Upper lobe of left lung (tissue), 6 donors: ENCODE data around the gene LILRB2. TPM values are rescaled to one million over a fixed set of nuclear protein-coding genes. Genes with fewer than 3 reads are reported as not detected.

Experiments
- ATAC-seq, 2 donors: fragments of 200-7000 bp; cut with Tn5 transposase; one replicate each; pipeline ENCODE4 v1.9.1; 2022; ENCODE audit warnings: mild to moderate bottlenecking in 2 of 2, moderate library complexity in 2 of 2; ENCODE audit not compliant: low FRiP score in 2 of 2
- DNase-seq, 2 donors: peaks; one replicate each; pipeline ENCODE4 v3.0.0-alpha.2; 2019 to 2020
- H3K27ac ChIP-seq, 4 donors: fragments of 200-600 bp; sonication (generic); one replicate each; pipeline ENCODE4 v1.5.1; 2016 to 2019
- H3K27me3 ChIP-seq, 4 donors: fragments of 200-600 bp; sonication (generic); one replicate each; pipeline ENCODE4 v1.5.1; 2017 to 2019
- H3K36me3 ChIP-seq, 4 donors: fragments of 200-600 bp; sonication (generic); one replicate each; pipeline ENCODE4 v1.5.1; 2016 to 2019
- H3K4me1 ChIP-seq, 4 donors: fragments of 200-600 bp; sonication (generic); one replicate each; pipeline ENCODE4 v1.5.1; 2018 to 2019
- H3K4me3 ChIP-seq, 4 donors: fragments of 200-600 bp; sonication (generic); one replicate each; pipeline ENCODE4 v1.5.1; 2017 to 2019; ENCODE audit warnings: mild to moderate bottlenecking in 2 of 4, moderate library complexity in 1 of 4
- H3K9me3 ChIP-seq, 4 donors: fragments of 200-600 bp; sonication (generic); one replicate each; pipeline ENCODE4 v1.5.1; 2018 to 2019
- EP300 ChIP-seq, 4 donors: sonication (generic); formaldehyde crosslinking; IDR thresholded peaks; one replicate each; pipeline ENCODE4 v1.5.1; 2017; ENCODE audit warnings: antibody characterized with exemption in 4 of 4, control low read depth in 2 of 4
- POLR2A ChIP-seq, 4 donors: fragments of 450-650 bp; IDR thresholded peaks; one replicate each; pipeline ENCODE4 v1.5.1; 2016 to 2017; ENCODE audit warnings: antibody characterized with exemption in 4 of 4, mild to moderate bottlenecking in 2 of 4
- POLR2AphosphoS5 ChIP-seq, 2 donors: sonication (generic); formaldehyde crosslinking; IDR thresholded peaks; one replicate each; pipeline ENCODE4 v1.5.1; 2017; ENCODE audit warnings: antibody characterized with exemption in 2 of 2
- WGBS, 2 donors: methylation state at CpG; one replicate each; pipeline ENCODE4 v1.1.5; 2017 to 2018; 5-methylcytosine and 5-hydroxymethylcytosine counted together
- total RNA-seq, 6 donors: library from RNA; depleted of rRNA in 4 of 6; stranded (reverse); fragments of >200 nt in 4 of 6; gene quantifications; one replicate each; pipeline versions ENCODE4 v1.1.0 to v1.2.1, GENCODE V29; 2016 to 2021
- TF ChIP-seq, protein P1 (sequence below), 6 experiments: fragments of 450-650 bp in 4 of 6; fragments of 200-600 bp in 2 of 6; sonication (generic) in 2 of 6; IDR thresholded peaks; one replicate each; pipeline ENCODE4 v1.5.1; 2016 to 2019; ENCODE audit warnings: antibody characterized with exemption in 6 of 6
- donor health status: DM: no; HTN: no; CAD: no; lungs with moderate emphysema.
- donor health status: DM: no; HTN: yes; CAD: no; lungs with severe emphysema.

The LILRB2 gene
- total RNA-seq, 6 donors from 2014 or later: 11.2 to 37.0 (median 22.7) TPM

DNA sequence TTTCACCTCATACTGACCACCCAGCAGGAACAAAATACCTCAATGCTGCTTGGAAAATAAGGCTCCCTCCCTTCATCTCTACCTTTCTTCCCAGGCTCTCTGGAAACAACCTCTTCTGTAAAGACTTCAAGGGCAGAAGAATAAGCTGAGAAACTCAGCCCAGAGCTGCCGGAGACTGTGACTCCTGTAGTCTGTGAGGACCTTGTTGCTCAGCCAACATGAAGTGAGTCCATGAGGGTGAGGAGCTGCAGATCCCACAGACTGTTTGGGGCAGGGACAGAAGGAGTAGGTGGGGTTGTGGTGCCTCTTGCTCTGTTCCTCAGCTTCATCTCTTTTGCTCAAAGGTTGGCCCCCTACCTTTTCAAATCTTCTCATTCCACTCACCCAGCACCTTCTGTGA lies 24.2 kb upstream of the LILRB2 start:
- TF ChIP-seq POLR2AphosphoS5 (IDR thresholded peaks at IDR 0.05) (no peak), EP300 (IDR thresholded peaks at IDR 0.05) (no peak), POLR2A (IDR thresholded peaks at IDR 0.05) (no peak)
- TF ChIP-seq, protein P1, sequence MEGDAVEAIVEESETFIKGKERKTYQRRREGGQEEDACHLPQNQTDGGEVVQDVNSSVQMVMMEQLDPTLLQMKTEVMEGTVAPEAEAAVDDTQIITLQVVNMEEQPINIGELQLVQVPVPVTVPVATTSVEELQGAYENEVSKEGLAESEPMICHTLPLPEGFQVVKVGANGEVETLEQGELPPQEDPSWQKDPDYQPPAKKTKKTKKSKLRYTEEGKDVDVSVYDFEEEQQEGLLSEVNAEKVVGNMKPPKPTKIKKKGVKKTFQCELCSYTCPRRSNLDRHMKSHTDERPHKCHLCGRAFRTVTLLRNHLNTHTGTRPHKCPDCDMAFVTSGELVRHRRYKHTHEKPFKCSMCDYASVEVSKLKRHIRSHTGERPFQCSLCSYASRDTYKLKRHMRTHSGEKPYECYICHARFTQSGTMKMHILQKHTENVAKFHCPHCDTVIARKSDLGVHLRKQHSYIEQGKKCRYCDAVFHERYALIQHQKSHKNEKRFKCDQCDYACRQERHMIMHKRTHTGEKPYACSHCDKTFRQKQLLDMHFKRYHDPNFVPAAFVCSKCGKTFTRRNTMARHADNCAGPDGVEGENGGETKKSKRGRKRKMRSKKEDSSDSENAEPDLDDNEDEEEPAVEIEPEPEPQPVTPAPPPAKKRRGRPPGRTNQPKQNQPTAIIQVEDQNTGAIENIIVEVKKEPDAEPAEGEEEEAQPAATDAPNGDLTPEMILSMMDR (IDR thresholded peaks at IDR 0.05): no peak
- H3K27ac ChIP-seq: no peak overlapping the region
- no peaks in the 10 kb centered on the region for H3K9me3 ChIP-seq
- WGBS, 2 donors: 89 to 100% methylated on average over 1 of the region's 1 CpG
- no peaks in the 10 kb centered on the region for H3K4me1 ChIP-seq
- H3K27me3 ChIP-seq: no peaks in the 10 kb centered on the region
- ATAC-seq: no peak
- no peaks in the 10 kb centered on the region for H3K36me3 ChIP-seq
- H3K4me3 ChIP-seq: no peak overlapping the region
- no peak for DNase-seq

DNA sequence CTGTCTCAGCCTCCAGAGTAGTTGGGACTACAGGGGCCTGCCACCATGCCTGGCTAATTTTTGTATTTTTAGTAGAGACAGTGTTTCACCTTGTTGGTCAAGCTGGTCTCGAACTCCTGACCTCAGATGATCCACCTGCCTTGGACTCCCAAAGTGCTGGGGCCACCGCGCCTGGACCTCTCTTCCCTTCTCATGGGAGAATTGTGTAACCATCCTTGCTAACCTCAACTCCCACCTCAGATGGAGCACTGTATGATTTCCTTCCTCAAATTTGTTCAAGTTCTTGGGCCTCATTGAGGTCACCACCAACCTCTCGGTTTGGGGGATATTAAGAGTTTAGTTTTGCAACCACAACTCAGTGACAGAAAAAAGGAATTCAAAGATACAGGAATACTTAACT lies 21.3 kb upstream of the LILRB2 start:
- ATAC-seq: peak in 1 of 2 donors; percentile 67

DNA sequence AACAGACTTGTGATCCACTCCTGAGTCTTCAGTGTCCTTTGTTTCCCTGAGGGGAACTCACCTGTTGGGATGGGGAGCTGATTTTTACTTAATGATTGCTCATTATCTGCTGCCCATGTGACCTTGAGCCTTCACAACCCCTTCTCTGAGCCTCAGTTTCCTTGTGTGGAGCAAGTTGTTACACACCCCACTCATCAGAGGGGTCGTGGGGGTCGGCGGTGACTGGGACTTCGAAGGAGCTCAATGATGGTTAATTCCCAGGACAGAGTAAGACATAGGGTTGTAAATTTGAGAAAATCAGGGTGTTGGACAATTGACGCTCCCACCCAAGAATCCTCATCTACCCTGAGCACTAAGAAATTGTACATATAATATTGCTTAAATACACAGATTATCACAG lies 18.6 kb upstream of the LILRB2 start:
- H3K4me3 ChIP-seq: no peak overlapping the region
- no peaks in the 10 kb centered on the region for H3K36me3 ChIP-seq
- H3K27me3 ChIP-seq: no peaks in the 10 kb centered on the region
- no peaks in the 10 kb centered on the region for H3K4me1 ChIP-seq
- 79 to 86% methylated on average over 5 of the region's 5 CpGs for WGBS, 2 donors
- TF ChIP-seq POLR2A (IDR thresholded peaks at IDR 0.05): no peak
- no peak for TF ChIP-seq EP300 (IDR thresholded peaks at IDR 0.05)
- TF ChIP-seq POLR2AphosphoS5 (IDR thresholded peaks at IDR 0.05): no peak
- TF ChIP-seq, protein P1 (IDR thresholded peaks at IDR 0.05): no peak
- ATAC-seq (no peak), DNase-seq (no peak)
- no peaks in the 10 kb centered on the region for H3K9me3 ChIP-seq
- H3K27ac ChIP-seq: no peak overlapping the region

More for the DNA sequence above, 21.3 kb upstream of the LILRB2 start:
- 38 to 48% methylated on average over 4 of the region's 4 CpGs for WGBS, 2 donors
- no peaks in the 10 kb centered on the region for H3K9me3 ChIP-seq
- TF ChIP-seq EP300 (IDR thresholded peaks at IDR 0.05): no peak
- TF ChIP-seq, protein P1 (IDR thresholded peaks at IDR 0.05): no peak
- no peak for TF ChIP-seq POLR2AphosphoS5 (IDR thresholded peaks at IDR 0.05)
- no peak for TF ChIP-seq POLR2A (IDR thresholded peaks at IDR 0.05)
- no peaks in the 10 kb centered on the region for H3K36me3 ChIP-seq
- no peak overlapping the region for H3K27ac ChIP-seq
- peak in 1 of 2 donors; percentile 46 for DNase-seq
- H3K4me1 ChIP-seq: no peaks in the 10 kb centered on the region
- no peaks in the 10 kb centered on the region for H3K27me3 ChIP-seq
- H3K4me3 ChIP-seq: no peak overlapping the region

DNA sequence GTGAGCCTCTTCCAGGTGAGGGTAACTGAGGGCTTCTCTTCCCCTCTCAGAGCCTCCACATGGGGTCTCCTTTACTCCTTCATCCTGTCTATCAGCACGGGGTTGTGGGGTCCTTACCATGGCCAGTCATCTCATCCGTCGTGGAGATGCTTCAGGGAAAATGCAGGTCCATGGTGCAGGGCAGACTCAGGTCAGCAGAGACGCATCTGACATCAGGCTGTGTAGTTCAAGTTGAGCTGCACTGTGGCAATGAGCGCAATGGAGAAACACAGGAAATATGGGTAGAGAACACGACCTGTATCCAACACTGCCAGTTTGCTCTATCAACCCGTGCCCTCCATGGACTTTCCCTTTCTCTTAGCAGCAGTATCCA lies 18.2 kb upstream of the LILRB2 start:
- DNase-seq: no peak
- no peak for ATAC-seq
- H3K4me3 ChIP-seq: no peak overlapping the region
- no peaks in the 10 kb centered on the region for H3K4me1 ChIP-seq
- no peaks in the 10 kb centered on the region for H3K36me3 ChIP-seq
- 54 to 56% methylated on average over 4 to 7 of the region's 7 CpGs for WGBS, 2 donors
- TF ChIP-seq POLR2AphosphoS5 (IDR thresholded peaks at IDR 0.05) (no peak), POLR2A (IDR thresholded peaks at IDR 0.05) (no peak), EP300 (IDR thresholded peaks at IDR 0.05) (no peak)
- TF ChIP-seq, protein P1 (IDR thresholded peaks at IDR 0.05): no peak
- H3K27ac ChIP-seq: no peak overlapping the region
- H3K9me3 ChIP-seq: no peaks in the 10 kb centered on the region
- no peaks in the 10 kb centered on the region for H3K27me3 ChIP-seq

DNA sequence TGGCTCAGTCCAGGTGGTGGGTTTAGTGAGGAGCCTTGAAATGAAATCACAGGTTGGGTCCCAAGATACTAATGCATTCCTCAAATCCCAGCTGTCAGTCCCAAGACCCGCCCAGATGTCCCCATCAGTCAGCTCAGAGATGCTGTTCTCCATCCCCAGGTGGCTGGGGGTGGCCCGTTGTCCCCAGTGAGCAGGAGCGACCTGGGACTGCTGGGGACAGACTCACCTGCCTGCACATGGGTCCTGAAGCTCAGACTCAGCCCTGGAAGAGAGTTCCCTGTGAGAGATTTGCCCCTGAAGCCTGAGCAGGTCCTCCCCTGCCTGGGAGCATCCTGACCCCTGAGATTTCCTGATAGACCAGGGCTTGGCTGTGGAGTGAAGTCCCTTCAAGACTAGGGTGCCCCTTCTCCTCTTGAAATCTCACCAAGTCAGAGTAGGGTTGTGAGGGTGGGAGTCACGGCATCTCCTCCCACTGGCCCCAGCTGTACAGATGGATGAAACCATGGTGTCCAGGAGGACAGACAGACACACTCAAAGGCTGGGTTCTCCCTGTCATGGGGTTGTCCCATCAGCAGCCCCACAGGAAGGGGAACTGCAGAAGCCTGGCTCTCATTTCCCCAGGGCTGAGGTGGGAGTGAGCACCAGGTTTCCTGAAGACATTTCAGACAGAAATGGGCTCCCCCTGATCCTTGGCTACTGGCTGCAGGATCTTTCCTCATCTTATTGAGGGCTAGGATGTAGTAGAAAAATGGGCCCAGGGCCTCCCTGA lies 17.6 kb upstream of the LILRB2 start:
- no peak overlapping the region for H3K27ac ChIP-seq
- no peaks in the 10 kb centered on the region for H3K27me3 ChIP-seq
- ATAC-seq: peak in 1 of 2 donors; percentile 55
- H3K4me3 ChIP-seq: no peak overlapping the region
- DNase-seq: no peak
- H3K4me1 ChIP-seq: no peaks in the 10 kb centered on the region
- H3K9me3 ChIP-seq: no peaks in the 10 kb centered on the region
- 50 to 55% methylated on average over 2 to 3 of the region's 4 CpGs for WGBS, 2 donors
- TF ChIP-seq POLR2A (IDR thresholded peaks at IDR 0.05): no peak
- TF ChIP-seq POLR2AphosphoS5 (IDR thresholded peaks at IDR 0.05): no peak
- TF ChIP-seq EP300 (IDR thresholded peaks at IDR 0.05): no peak
- TF ChIP-seq, protein P1 (IDR thresholded peaks at IDR 0.05): no peak
- no peaks in the 10 kb centered on the region for H3K36me3 ChIP-seq
